ENCODE data around the gene GATA5.

DNA sequence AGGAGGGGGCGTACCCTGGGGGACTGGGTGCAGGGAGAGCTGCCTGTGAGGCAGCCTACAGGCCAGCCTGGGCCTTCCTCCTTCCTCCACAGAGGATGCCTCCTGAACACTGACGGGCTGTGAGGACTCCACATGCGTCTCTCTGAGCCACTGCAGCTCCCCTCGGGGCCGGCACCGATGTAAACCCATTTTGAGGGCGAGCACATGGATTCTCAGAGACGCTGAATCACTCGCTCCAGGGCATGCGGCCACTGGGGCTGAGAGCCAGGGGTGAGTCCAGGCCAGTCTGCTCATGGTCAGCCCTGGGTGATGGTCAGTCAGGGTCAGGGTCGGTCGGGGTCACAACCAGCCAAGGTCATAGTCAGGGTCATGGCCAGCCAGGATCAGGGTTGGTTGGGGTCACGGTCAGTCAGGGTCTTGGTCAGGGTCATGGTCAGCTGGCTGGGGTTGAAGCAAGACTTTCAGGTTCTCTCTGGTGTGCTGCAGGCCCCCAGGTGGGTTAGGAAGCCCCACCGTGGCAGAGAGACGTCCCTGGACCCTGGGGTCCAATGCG, 33.7 kb downstream of the GATA5 start:
- TF ChIP-seq CTCF (IDR thresholded peaks at IDR 0.05; ENCODE audit: insufficient read depth, low read length) (no peak), GABPA (IDR thresholded peaks at IDR 0.05; ENCODE audit: low read depth) (no peak)
